WI38 (cell line): Measurements from ENCODE around the gene PLIN3.

Experiments used
- H3K4me3 ChIP-seq: 2 replicates; pipeline ENCODE4 v1.5.1; 2011; ENCODE audit warnings: low read depth, mild to moderate bottlenecking, control low read depth, low read length
- CTCF ChIP-seq: IDR thresholded peaks from 2 replicates; pipeline ENCODE4 v1.5.1; 2012; ENCODE audit warnings: low read depth, mild to moderate bottlenecking, control low read depth, low read length

PLIN3 gene

GRCh38 chr19:4867534-4868285, at the start of gene PLIN3:
PLIN3 (minus strand) TSS chr19:4867667; CDS start chr19:4861394, 6,273 bp downstream.
- no peak for TF ChIP-seq CTCF
- H3K4me3 ChIP-seq = peak within 1 kb of the TSS; percentile 96

- H3K4me3 ChIP-seq = no peak overlapping the region
- no peak for TF ChIP-seq CTCF
Observed at GRCh38 chr19:4916292-4917082, 49.0 kb upstream of the PLIN3 start.

- no peak for TF ChIP-seq CTCF
Observed at GRCh38 chr19:4914736-4915501, 47.5 kb upstream of the PLIN3 start.

GRCh38 chr19:4913996-4914735, 46.7 kb upstream of the PLIN3 start:
- no peak for TF ChIP-seq CTCF
- no peak overlapping the region for H3K4me3 ChIP-seq

More at GRCh38 chr19:4914736-4915501, 47.5 kb upstream of the PLIN3 start:
- no peak overlapping the region for H3K4me3 ChIP-seq

- H3K4me3 ChIP-seq = peak overlapping the region; percentile 67
- TF ChIP-seq CTCF = peak; percentile 42
Observed at GRCh38 chr19:4911786-4912672, 44.6 kb upstream of the PLIN3 start.

- peak overlapping the region; percentile 67 for H3K4me3 ChIP-seq
- no peak for TF ChIP-seq CTCF
Observed at GRCh38 chr19:4911314-4911713, 43.8 kb upstream of the PLIN3 start.
